Mucosa of descending colon (tissue), 3 donors: ENCODE data around the gene CFAP119. TPM values are rescaled to one million over a fixed set of nuclear protein-coding genes. Genes with fewer than 3 reads are reported as not detected.

Experiments
- ATAC-seq: fragments of 200-7000 bp; cut with Tn5 transposase; one replicate; pipeline ENCODE4 v1.9.1; 2020; ENCODE audit warnings: mild to moderate bottlenecking, moderate library complexity
- DNase-seq, 3 donors: peaks; one replicate each; pipeline ENCODE4 v3.0.0-alpha.2; 2020
- H3K36me3 ChIP-seq: fragments of 200-600 bp; one replicate; pipeline ENCODE4 v1.8.0; 2021; ENCODE audit warnings: low read depth, mild to moderate bottlenecking
- H3K4me1 ChIP-seq: fragments of 200-600 bp; one replicate; pipeline ENCODE4 v1.8.0; 2021; ENCODE audit warnings: low read depth, mild to moderate bottlenecking
- H3K4me3 ChIP-seq: fragments of 200-600 bp; one replicate; pipeline ENCODE4 v1.8.0; 2021; ENCODE audit warnings: mild to moderate bottlenecking
- H3K9me3 ChIP-seq: fragments of 200-600 bp; one replicate; pipeline ENCODE4 v1.8.0; 2021; ENCODE audit warnings: mild to moderate bottlenecking
- intact Hi-C, 2 donors: fragments of 100-400 bp; cut with DNase I in 1 of 2; cut with micrococcal nuclease in 1 of 2; formaldehyde crosslinking; loops; one replicate each; pipeline versions ENCODE4 v1.11.0 to v1.11.1; 2022; cut with DNase I, micrococcal nuclease
- total RNA-seq, 3 donors: library from RNA; stranded (reverse); fragmentation: NEBNext Ultra II Directional in 2 of 3; extraction: Animal tissue kit (Norgen Biotek cat#: 25700) in 2 of 3; gene quantifications; one replicate each; pipeline versions ENCODE4 v1.2.1 to v1.2.4, GENCODE V29; 2021 to 2023
- TF ChIP-seq, protein P1 (sequence below): fragments of 200-600 bp; IDR thresholded peaks from one replicate; pipeline ENCODE4 v1.8.0; 2022; ENCODE audit warnings: antibody characterized with exemption, mild to moderate bottlenecking
- donor health status: DM: no; HTN: no; CAD: no; lungs with moderate emphysema.
- donor health status: DM: no; HTN: no; CAD: no.
- donor health status: DM: no; HTN: yes; CAD: no.

The CFAP119 gene
- total RNA-seq, 3 donors from 2014 or later: 4.6 to 5.5 (median 5.1) TPM

DNA sequence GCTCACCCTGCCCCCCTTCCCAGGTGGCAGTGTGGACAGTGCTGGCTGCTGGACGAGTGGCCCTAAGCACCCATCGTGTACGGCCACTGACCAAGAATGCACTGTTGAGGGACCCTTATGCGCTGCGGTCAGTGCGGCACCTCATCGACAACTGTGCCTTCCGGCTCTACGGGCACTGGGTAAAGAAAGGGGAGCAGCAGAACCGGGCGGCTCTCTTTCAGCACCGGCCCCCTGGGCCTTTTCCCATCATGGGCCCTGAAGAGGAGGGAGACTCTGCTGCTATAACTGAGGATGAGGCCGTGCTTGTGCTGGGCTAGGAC, 5.1 kb downstream of the CFAP119 start:
- TF ChIP-seq, protein P1, sequence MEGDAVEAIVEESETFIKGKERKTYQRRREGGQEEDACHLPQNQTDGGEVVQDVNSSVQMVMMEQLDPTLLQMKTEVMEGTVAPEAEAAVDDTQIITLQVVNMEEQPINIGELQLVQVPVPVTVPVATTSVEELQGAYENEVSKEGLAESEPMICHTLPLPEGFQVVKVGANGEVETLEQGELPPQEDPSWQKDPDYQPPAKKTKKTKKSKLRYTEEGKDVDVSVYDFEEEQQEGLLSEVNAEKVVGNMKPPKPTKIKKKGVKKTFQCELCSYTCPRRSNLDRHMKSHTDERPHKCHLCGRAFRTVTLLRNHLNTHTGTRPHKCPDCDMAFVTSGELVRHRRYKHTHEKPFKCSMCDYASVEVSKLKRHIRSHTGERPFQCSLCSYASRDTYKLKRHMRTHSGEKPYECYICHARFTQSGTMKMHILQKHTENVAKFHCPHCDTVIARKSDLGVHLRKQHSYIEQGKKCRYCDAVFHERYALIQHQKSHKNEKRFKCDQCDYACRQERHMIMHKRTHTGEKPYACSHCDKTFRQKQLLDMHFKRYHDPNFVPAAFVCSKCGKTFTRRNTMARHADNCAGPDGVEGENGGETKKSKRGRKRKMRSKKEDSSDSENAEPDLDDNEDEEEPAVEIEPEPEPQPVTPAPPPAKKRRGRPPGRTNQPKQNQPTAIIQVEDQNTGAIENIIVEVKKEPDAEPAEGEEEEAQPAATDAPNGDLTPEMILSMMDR: no peak
- Histone ChIP-seq H3K4me1 (peaks cover 10% of the 10 kb centered on the region), H3K36me3 (no peaks in the 10 kb centered on the region), H3K9me3 (no peaks in the 10 kb centered on the region), H3K4me3 (no peak overlapping the region)
- ATAC-seq (no peak), DNase-seq (peak in 1 of 3 donors; percentile 43)
- intact Hi-C loops: no loop called here

DNA sequence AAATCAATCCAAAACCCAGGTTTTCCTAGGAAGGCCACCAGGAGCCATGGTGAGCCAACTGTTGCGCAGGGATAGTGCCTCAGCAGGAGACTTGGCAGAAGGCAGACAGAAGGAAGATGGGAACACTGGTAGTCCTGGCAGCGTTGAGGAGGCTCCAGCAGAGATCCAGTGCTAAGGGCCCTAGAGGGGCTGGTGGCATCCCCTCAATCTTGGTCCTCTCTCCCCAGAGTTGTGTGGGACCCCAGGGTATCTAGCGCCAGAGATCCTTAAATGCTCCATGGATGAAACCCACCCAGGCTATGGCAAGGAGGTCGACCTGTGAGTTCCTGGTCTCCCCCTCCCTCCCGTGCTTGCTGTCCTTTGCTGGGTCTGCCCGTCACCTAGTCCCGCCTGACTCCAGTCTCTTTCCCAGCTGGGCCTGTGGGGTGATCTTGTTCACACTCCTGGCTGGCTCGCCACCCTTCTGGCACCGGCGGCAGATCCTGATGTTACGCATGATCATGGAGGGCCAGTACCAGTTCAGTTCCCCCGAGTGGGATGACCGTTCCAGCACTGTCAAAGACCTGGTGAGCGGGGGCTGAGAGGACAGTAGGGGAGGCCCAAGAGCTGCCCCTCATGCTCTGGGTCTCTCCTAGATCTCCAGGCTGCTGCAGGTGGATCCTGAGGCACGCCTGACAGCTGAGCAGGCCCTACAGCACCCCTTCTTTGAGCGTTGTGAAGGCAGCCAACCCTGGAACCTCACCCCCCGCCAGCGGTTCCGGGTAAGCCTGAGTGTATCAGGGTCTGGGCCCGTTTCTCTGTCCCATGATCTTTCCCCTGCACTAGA, 5.7 kb downstream of the CFAP119 start:
- no peak for ATAC-seq
- Histone ChIP-seq H3K36me3 (no peaks in the 10 kb centered on the region), H3K9me3 (no peaks in the 10 kb centered on the region), H3K4me1 (peaks cover 8% of the 10 kb centered on the region), H3K4me3 (no peak overlapping the region)
- peak in 2 of 3 donors; percentile 19 to 33 for DNase-seq
- TF ChIP-seq, protein P1: no peak
- intact Hi-C loops: no loop called here

GRCh38 chr16:30753596-30753995, 8.3 kb downstream of the CFAP119 start:
- DNase-seq (peak in 2 of 3 donors; percentile 21), ATAC-seq (no peak)
- peaks cover 7% of the 10 kb centered on the region for H3K4me1 ChIP-seq
- H3K9me3 ChIP-seq: no peaks in the 10 kb centered on the region
- intact Hi-C loops: no loop called here
- H3K4me3 ChIP-seq: no peak overlapping the region
- TF ChIP-seq, protein P1: no peak
- no peaks in the 10 kb centered on the region for H3K36me3 ChIP-seq

DNA sequence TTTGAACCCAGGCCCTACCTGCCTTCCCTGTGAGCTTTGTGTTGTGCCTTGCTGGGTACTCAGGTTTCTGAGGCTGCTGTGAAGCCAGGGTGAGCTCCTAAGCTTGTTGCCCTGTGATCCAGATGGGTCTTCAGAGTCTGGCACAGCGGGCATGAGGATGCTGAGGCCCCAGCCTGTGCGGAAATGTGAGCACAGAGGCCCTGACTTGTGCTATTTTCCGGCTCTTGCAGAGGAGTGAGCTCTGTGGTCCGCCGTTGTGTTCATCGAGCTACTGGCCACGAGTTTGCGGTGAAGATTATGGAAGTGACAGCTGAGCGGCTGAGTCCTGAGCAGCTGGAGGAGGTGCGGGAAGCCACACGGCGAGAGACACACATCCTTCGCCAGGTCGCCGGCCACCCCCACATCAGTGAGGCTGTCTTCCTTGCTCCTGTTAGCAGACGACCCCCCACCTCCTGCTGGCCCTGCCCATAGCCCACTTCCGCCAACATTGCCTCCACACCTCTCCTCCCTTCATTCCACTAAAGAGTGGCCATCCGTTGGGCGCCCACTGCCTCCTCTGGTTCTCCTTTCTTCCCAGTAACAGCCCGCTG, 10.9 kb downstream of the CFAP119 start:
- H3K4me1 ChIP-seq: peaks cover 25% of the 10 kb centered on the region
- TF ChIP-seq, protein P1: no peak
- no peak overlapping the region for H3K4me3 ChIP-seq
- intact Hi-C loops: no loop called here
- ATAC-seq: no peak
- peaks cover 3% of the 10 kb centered on the region for H3K36me3 ChIP-seq
- peak in 1 of 3 donors; percentile 22 for DNase-seq
- H3K9me3 ChIP-seq: no peaks in the 10 kb centered on the region

- peaks cover 25% of the 10 kb centered on the region for H3K4me1 ChIP-seq
- no peaks in the 10 kb centered on the region for H3K9me3 ChIP-seq
- intact Hi-C loops: no loop called here
- ATAC-seq (no peak), DNase-seq (no peak)
- peaks cover 3% of the 10 kb centered on the region for H3K36me3 ChIP-seq
- TF ChIP-seq, protein P1: no peak
- H3K4me3 ChIP-seq: no peak overlapping the region
Observed at GRCh38 chr16:30750201-30750600, 11.7 kb downstream of the CFAP119 start.
